ENCODE data around the gene ST6GALNAC2.

The ST6GALNAC2 gene

DNA sequence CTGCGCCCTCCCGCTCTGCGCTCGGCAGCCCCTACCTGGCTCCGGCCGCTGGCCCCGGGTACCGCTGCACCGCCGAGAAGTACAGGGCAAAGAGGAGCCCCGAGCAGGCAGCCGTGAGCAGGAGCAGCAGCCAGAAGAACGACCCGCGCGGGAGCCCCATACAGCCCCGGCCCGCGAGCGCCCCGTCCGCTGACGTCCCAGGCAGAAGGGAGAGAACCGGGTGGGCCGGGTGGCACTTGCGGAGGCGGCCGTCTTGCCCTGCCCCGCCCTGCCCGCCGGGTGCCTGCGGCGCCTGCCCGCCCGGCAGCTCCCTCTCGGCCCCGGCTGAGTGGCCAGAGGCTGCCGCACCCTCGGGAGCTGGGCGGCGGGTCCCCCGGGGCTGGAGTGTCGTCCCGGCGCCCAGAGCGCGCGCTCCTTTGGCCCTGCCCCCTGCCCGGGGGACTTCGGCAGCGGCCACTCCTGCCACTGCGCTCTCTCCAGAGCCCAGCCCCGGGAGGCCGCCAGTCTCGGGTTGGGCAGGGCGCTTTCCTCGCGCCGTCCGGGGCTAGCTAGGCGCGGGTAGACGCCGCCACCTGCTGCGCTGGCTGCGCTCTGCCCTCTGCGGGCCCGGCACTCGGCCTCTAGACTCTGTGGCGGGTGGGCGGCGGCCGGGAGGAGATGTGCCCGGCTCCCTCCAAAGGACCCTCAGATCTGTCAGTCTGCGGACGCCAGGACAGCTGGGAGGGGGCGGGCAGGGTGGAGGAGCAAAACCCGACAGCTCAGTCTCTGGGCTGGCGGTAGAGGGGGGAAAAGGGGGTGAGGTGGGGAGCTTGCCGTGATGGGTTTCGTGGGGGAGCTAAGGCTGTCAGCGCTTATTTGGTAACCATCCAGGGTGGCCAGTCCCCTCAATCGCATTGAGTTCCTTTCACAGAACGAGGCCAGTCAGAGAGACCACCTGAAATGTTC lies at the start of gene ST6GALNAC2:
ST6GALNAC2 (minus strand) TSS at position 212 of the 945 bp plus-strand sequence; CDS start at position 160, 52 bp downstream.
- peak within 1 kb of the TSS; percentile 51 for H3K4me3 ChIP-seq (ENCODE audit: low read depth, low read length)
- TF ChIP-seq, protein P1, sequence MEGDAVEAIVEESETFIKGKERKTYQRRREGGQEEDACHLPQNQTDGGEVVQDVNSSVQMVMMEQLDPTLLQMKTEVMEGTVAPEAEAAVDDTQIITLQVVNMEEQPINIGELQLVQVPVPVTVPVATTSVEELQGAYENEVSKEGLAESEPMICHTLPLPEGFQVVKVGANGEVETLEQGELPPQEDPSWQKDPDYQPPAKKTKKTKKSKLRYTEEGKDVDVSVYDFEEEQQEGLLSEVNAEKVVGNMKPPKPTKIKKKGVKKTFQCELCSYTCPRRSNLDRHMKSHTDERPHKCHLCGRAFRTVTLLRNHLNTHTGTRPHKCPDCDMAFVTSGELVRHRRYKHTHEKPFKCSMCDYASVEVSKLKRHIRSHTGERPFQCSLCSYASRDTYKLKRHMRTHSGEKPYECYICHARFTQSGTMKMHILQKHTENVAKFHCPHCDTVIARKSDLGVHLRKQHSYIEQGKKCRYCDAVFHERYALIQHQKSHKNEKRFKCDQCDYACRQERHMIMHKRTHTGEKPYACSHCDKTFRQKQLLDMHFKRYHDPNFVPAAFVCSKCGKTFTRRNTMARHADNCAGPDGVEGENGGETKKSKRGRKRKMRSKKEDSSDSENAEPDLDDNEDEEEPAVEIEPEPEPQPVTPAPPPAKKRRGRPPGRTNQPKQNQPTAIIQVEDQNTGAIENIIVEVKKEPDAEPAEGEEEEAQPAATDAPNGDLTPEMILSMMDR (IDR thresholded peaks at IDR 0.05; ENCODE audit: insufficient read depth, low read depth, low read length, missing control alignments) = peak; percentile 36
- DNase-seq (ENCODE audit: low read depth) = peak; percentile 45

- H3K4me3 ChIP-seq (ENCODE audit: low read depth, low read length) = no peak overlapping the region
- TF ChIP-seq, protein P1 (IDR thresholded peaks at IDR 0.05; ENCODE audit: insufficient read depth, low read depth, low read length, missing control alignments) = no peak
- no peak for DNase-seq (ENCODE audit: low read depth)
Observed at GRCh38 chr17:76635039-76635438, 49.4 kb upstream of the ST6GALNAC2 start.

GRCh38 chr17:76633628-76634328 lies 48.1 kb upstream of the ST6GALNAC2 start:
- TF ChIP-seq, protein P1 (IDR thresholded peaks at IDR 0.05; ENCODE audit: insufficient read depth, low read depth, low read length, missing control alignments) = no peak
- H3K4me3 ChIP-seq (ENCODE audit: low read depth, low read length) = no peak overlapping the region

DNA sequence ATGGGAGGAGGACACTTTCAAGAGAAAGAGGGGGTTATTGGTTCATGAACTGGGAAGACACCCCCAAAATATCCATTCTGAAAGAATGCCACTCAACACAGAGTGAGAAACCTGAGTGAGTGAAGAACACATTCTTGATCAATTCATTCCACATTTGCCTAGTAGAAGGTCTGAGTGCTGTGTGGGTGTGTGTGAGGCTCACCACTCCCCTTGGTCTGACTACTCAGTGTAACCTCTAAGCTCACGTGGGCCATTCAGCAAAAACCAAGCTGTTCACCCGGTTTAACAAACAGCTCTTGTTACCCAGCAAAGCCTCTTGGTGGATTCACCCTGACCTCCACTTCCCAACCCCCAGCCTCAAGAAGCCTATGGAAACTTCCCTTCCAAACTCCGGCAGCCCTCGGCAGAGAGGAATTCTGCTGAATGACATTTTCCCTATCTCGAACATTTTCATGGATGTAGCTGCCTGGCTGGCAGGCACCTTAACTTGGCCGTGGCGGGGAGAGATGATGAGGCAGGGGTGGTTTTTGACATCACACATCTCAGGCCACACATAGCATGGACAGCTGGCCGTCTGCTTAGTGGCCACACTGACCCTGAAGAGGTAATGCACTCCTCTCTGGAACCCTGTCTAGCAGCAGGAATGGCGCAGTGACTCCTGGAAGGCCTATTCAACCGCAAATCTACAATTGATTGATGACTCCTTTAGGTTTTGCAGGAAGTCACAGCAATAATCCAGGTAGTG lies 46.3 kb upstream of the ST6GALNAC2 start:
- no peak for DNase-seq (ENCODE audit: low read depth)
- TF ChIP-seq, protein P1 (IDR thresholded peaks at IDR 0.05; ENCODE audit: insufficient read depth, low read depth, low read length, missing control alignments) = no peak
- no peak overlapping the region for H3K4me3 ChIP-seq (ENCODE audit: low read depth, low read length)

More at GRCh38 chr17:76633628-76634328, 48.1 kb upstream of the ST6GALNAC2 start:
- no peak for DNase-seq (ENCODE audit: low read depth)

DNA sequence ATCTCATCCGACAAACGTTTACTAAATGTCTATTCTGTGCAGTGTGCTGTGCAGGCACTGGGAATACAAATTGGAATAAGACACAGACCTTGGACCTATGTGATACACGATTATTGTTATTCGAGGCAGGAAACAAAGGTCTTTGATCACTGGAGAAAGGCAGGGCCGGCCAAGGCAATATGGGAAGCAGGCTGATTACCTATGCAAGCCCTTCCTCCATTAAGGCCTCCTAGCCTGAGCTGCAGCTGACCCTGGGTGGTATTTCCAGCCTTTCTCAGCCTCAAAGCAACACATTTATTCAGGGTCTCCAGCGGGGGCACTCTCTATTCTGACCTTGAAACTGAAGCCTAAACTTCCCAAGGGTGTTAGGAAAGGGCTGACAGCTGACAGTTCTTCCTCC lies 44.5 kb upstream of the ST6GALNAC2 start:
- TF ChIP-seq, protein P1 (IDR thresholded peaks at IDR 0.05; ENCODE audit: insufficient read depth, low read depth, low read length, missing control alignments) = no peak
- no peak for DNase-seq (ENCODE audit: low read depth)
- H3K4me3 ChIP-seq (ENCODE audit: low read depth, low read length) = no peak overlapping the region

DNA sequence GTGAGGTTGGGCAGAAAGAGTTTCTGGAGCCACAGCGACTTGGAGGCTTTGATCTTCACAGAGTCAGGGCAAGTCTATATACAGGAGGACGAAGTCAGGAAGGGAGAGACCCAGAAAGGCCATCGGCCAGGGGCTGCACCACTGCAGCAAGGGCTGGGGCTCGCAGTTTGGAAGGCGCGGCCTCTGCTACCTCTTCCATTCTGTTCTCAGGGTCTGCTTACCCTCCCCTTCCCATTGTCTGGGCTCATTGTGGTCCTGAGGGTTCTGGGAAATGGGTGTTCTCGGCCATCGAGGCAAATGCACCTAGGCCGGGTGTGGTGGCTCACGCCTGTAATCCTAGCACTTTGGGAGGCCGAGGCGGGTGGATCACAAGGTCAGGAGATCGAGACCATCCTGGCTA lies 41.9 kb upstream of the ST6GALNAC2 start:
- no peak overlapping the region for H3K4me3 ChIP-seq (ENCODE audit: low read depth, low read length)
- TF ChIP-seq, protein P1 (IDR thresholded peaks at IDR 0.05; ENCODE audit: insufficient read depth, low read depth, low read length, missing control alignments) = no peak
- no peak for DNase-seq (ENCODE audit: low read depth)

Data from GM12865 (cell line).